Epithelial cell of esophagus (primary cell): Measurements from ENCODE around the gene GALNT14.
A peak's percentile ranks its signal among the peaks of the same experiment; 100 is the strongest.

Experiments
- DNase-seq: peaks from one replicate; pipeline ENCODE4 v3.0.0; 2010; ENCODE audit warnings: low read depth
- H3K4me3 ChIP-seq: 2 replicates; pipeline ENCODE4 v1.5.1; 2011; ENCODE audit warnings: mild to moderate bottlenecking, low read length, control low read depth
- TF ChIP-seq, protein P1 (sequence below): IDR thresholded peaks from 2 replicates; pipeline ENCODE4 v1.5.1; 2011; ENCODE audit warnings: low read depth, mild to moderate bottlenecking, low read length, control low read depth, inconsistent platforms; ENCODE audit not compliant: insufficient read depth; ENCODE audit errors: missing control alignments

GALNT14 gene

DNA sequence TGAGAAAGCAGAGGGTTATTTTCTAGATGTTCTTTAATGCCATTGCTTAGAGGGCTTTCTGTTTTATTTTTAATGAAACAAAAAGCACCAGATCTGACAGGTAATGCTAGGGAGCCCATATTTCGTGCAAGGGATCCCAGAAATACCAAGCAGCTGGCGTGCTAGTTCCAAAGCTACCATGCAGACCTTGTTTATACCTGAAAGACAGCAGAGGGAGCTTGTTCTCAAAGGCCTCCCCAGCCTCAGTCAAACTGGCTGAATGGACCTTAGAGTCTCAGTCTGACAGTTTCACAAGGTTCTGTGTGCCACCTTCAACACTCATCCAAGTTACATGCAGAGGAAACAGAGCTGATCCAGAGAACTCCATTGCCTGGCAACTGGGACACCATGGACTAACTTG lies 48.6 kb downstream of the GALNT14 start:
- H3K4me3 ChIP-seq: no peak overlapping the region
- TF ChIP-seq, protein P1, sequence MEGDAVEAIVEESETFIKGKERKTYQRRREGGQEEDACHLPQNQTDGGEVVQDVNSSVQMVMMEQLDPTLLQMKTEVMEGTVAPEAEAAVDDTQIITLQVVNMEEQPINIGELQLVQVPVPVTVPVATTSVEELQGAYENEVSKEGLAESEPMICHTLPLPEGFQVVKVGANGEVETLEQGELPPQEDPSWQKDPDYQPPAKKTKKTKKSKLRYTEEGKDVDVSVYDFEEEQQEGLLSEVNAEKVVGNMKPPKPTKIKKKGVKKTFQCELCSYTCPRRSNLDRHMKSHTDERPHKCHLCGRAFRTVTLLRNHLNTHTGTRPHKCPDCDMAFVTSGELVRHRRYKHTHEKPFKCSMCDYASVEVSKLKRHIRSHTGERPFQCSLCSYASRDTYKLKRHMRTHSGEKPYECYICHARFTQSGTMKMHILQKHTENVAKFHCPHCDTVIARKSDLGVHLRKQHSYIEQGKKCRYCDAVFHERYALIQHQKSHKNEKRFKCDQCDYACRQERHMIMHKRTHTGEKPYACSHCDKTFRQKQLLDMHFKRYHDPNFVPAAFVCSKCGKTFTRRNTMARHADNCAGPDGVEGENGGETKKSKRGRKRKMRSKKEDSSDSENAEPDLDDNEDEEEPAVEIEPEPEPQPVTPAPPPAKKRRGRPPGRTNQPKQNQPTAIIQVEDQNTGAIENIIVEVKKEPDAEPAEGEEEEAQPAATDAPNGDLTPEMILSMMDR: peak; percentile 3
- DNase-seq: no peak

DNA sequence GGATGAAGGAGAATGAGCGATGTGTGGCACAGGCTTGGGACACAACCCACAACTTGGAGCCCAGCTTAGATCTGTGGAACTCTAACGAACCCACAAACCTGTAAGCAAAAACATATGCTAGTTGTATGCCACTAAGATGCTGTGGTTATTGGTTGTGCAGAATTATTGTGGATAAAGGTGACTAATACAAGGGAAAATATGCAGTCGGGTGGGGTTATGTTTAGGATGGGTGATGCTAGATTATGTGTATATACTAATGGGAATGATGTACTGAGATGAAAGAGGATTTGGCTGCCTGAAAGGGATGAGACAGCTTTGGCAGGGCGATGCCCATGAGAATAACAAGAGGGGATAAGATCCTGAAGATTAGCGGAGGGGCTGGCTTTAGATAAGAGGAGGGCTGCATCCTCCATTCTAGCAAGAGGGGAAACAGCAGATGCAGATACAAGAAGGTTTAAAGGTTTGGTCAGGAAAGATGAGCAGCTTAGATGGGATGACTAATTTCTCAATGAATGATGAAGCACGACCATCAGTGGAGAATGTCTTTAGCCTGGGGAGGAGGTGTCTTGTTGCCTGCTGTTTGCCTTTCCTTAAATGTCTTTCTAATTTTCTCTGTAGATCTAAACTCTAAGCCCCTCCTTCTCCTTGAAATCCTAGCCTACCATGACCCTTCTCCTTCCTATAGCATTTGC lies 49.6 kb downstream of the GALNT14 start:
- TF ChIP-seq, protein P1: no peak
- H3K4me3 ChIP-seq: no peak overlapping the region
- DNase-seq: no peak

DNA sequence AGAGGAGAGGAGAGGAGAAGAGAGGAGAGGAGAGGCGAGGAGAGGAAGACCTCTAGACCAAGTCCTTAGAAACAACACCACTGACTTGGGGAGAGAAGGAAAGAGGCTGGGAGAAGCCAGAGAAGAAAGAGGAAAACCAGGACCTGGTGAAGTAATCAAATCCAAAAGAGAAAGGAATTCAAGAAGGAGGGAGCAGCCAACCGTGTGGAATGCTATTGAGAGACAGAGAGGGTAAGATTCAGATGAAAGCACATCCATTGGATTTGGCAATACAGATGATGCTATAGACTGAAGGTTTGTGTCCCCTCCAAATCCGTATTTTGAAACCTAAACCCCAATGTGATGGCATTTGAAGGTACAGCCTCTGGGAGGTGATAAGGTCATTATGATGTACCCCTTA lies 50.7 kb downstream of the GALNT14 start:
- DNase-seq: no peak
- TF ChIP-seq, protein P1: no peak
- H3K4me3 ChIP-seq: no peak overlapping the region

DNA sequence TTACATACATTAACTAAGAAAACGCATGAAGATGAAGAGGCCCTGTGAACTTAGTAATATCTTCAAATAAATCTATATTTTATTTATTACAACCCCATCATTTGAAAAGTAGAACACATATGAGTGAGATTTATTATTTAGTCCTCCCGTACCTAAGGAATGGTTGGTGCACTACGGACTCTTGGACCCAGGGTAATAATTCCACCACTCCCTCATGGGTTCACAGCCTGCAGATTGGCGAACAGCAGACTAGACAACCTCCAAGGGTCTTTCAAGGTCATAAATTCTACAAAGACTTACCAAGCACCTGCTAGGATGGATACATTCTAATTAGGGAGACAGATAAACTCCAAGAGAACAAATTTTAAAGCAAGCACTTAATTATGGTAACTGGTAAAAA lies 51.6 kb downstream of the GALNT14 start:
- TF ChIP-seq, protein P1: no peak
- no peak overlapping the region for H3K4me3 ChIP-seq
- no peak for DNase-seq

DNA sequence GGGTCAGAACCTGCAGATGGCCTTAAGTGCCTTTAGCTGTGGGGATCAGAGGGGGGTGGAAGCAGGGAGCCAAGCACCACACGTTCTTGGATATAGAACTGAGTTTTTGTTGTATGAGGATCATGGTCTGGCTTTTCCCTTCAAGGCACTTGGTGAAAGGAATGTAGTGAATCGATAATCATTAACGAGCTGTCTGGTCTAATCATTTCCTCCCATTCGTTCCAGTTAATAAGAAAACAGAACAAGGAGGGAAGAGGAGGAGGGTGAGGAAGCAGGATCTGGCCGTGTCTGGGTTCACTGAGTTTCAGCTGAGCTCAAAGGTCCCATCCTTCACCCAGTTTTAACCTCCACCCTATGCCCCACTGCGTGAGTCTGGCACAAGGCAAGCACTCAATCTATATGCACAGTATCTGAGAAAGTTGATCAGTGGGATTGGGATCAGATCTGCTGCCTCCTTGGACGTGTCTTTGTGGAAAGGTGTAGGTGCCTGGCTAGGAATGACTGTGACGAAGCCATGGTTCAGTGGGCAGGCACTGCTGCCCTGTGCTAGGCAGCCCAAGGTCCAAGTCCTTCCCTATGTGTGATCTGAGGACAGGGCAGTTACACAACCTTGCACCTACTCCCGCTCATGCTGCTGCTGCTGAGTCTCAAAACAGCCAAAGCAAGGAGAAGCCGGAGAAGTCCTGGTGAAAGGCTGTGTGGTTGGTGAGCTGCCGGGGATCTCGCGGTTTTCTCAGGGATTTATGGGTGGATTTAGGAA lies 54.8 kb downstream of the GALNT14 start:
- TF ChIP-seq, protein P1: no peak
- H3K4me3 ChIP-seq: no peak overlapping the region
- DNase-seq: no peak

DNA sequence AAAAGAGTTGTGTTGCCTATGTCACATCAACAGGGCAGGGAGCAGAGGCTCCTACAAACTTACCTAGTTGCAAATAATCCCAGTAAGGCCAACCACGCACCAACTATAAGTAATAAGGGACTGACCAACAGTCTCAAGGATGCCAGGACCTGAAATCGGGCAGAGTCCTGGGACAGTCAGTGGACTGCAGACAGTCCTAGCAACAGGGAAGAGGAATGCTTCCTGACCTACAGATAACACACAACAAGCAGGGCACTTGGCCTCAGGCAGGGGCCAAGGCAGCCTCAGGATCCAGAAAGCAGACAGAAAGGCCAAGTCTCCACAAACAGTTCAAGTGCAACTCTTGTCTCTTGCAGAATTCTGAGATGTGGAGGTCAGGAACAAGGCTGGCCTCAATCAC lies 56.2 kb downstream of the GALNT14 start:
- H3K4me3 ChIP-seq: no peak overlapping the region
- no peak for DNase-seq
- TF ChIP-seq, protein P1: no peak
